ENCODE data around the gene C1QL4. TPM values are rescaled to one million over a fixed set of nuclear protein-coding genes. Genes with fewer than 3 reads are reported as not detected.

C1QL4 gene
- total RNA-seq, 1 experiment from 2014 or later, result not detected

- Mint-ChIP-seq H3K27ac (ENCODE audit: low read depth, unreplicated experiment) (no peak overlapping the region), H3K9me3 (ENCODE audit: unreplicated experiment) (no peaks in the 10 kb centered on the region), H3K36me3 (ENCODE audit: insufficient read depth, unreplicated experiment) (no peaks in the 10 kb centered on the region), H3K27me3 (ENCODE audit: insufficient read depth, unreplicated experiment) (peaks cover 29% of the 10 kb centered on the region), H3K4me3 (ENCODE audit: unreplicated experiment) (no peak overlapping the region), H3K4me1 (ENCODE audit: insufficient read depth, unreplicated experiment) (peaks cover 14% of the 10 kb centered on the region)
- no peak for DNase-seq (ENCODE audit: unreplicated experiment)
- ChIA-PET CTCF (interaction anchor here (0.6 to 1.1 kb wide), 3 partner anchors 13 to 557 kb away, joined by 3 to 5 read pairs (median 3); no protein-coding TSS in a partner anchor), POLR2A (no interaction called here)
- BruUV-seq (replicated peaks), result no TSS peak
- TF ChIP-seq CTCF (IDR thresholded peaks at IDR 0.05; ENCODE audit: unreplicated experiment), result no peak
- intact Hi-C loops (cut with micrococcal nuclease), result no loop called here
Observed at GRCh38 chr12:49344486-49345050, 7.6 kb upstream of the C1QL4 start.

GRCh38 chr12:49342914-49343731, 6.1 kb upstream of the C1QL4 start:
- H3K36me3 Mint-ChIP-seq (ENCODE audit: insufficient read depth, unreplicated experiment), result no peaks in the 10 kb centered on the region
- TF ChIP-seq CTCF (IDR thresholded peaks at IDR 0.05; ENCODE audit: unreplicated experiment), result no peak
- no TSS peak for BruUV-seq (replicated peaks)
- peaks cover 19% of the 10 kb centered on the region for H3K4me1 Mint-ChIP-seq (ENCODE audit: insufficient read depth, unreplicated experiment)
- H3K27ac Mint-ChIP-seq (ENCODE audit: low read depth, unreplicated experiment), result no peak overlapping the region
- ChIA-PET POLR2A (no interaction called here), CTCF (interaction anchor here (0.6 to 1.2 kb wide), 11 partner anchors 9 to 168 kb away, joined by 3 to 7 read pairs (median 3); partner anchors contain the start of gene TROAP)
- no peak for DNase-seq (ENCODE audit: unreplicated experiment)
- intact Hi-C loops (cut with micrococcal nuclease), result no loop called here
- no peaks in the 10 kb centered on the region for H3K9me3 Mint-ChIP-seq (ENCODE audit: unreplicated experiment)
- H3K4me3 Mint-ChIP-seq (ENCODE audit: unreplicated experiment), result no peak overlapping the region
- peaks cover 30% of the 10 kb centered on the region for H3K27me3 Mint-ChIP-seq (ENCODE audit: insufficient read depth, unreplicated experiment)

GRCh38 chr12:49342066-49342913, 5.3 kb upstream of the C1QL4 start:
- CTCF ChIA-PET, result interaction anchor here (0.6 to 1.8 kb wide), 16 partner anchors 8 to 606 kb away, joined by 3 to 13 read pairs (median 3); partner anchors contain the start of gene TROAP
- peak; percentile 75 for TF ChIP-seq CTCF (IDR thresholded peaks at IDR 0.05; ENCODE audit: unreplicated experiment)
- H3K36me3 Mint-ChIP-seq (ENCODE audit: insufficient read depth, unreplicated experiment), result no peaks in the 10 kb centered on the region
- H3K9me3 Mint-ChIP-seq (ENCODE audit: unreplicated experiment), result no peaks in the 10 kb centered on the region
- BruUV-seq (replicated peaks), result no TSS peak
- no peak overlapping the region for H3K27ac Mint-ChIP-seq (ENCODE audit: low read depth, unreplicated experiment)
- no peak overlapping the region for H3K4me3 Mint-ChIP-seq (ENCODE audit: unreplicated experiment)
- intact Hi-C loops (cut with micrococcal nuclease), result no loop called here
- peaks cover 19% of the 10 kb centered on the region for H3K4me1 Mint-ChIP-seq (ENCODE audit: insufficient read depth, unreplicated experiment)
- H3K27me3 Mint-ChIP-seq (ENCODE audit: insufficient read depth, unreplicated experiment), result peaks cover 38% of the 10 kb centered on the region
- POLR2A ChIA-PET, result interaction anchor here (1.3 kb wide), 1 partner anchor 20 kb away, joined by 4 read pairs; the partner anchor contains the start of gene TROAP
- peak; percentile 76 for DNase-seq (ENCODE audit: unreplicated experiment)

GRCh38 chr12:49341777-49342065, 4.7 kb upstream of the C1QL4 start:
- no peak overlapping the region for H3K4me3 Mint-ChIP-seq (ENCODE audit: unreplicated experiment)
- ChIA-PET POLR2A (interaction anchor here (1.3 kb wide), 1 partner anchor 19 kb away, joined by 4 read pairs; the partner anchor contains the start of gene TROAP), CTCF (interaction anchor here (0.6 to 1.8 kb wide), 8 partner anchors 16 to 606 kb away, joined by 3 to 13 read pairs (median 3); no protein-coding TSS in a partner anchor)
- intact Hi-C loops (cut with micrococcal nuclease), result no loop called here
- no peak overlapping the region for H3K27ac Mint-ChIP-seq (ENCODE audit: low read depth, unreplicated experiment)
- H3K36me3 Mint-ChIP-seq (ENCODE audit: insufficient read depth, unreplicated experiment), result no peaks in the 10 kb centered on the region
- no peak for TF ChIP-seq CTCF (IDR thresholded peaks at IDR 0.05; ENCODE audit: unreplicated experiment)
- H3K4me1 Mint-ChIP-seq (ENCODE audit: insufficient read depth, unreplicated experiment), result peaks cover 17% of the 10 kb centered on the region
- DNase-seq (ENCODE audit: unreplicated experiment), result no peak
- no TSS peak for BruUV-seq (replicated peaks)
- H3K9me3 Mint-ChIP-seq (ENCODE audit: unreplicated experiment), result no peaks in the 10 kb centered on the region
- H3K27me3 Mint-ChIP-seq (ENCODE audit: insufficient read depth, unreplicated experiment), result peaks cover 39% of the 10 kb centered on the region

Measured in MCF 10A (cell line).